T47D (cell line): ENCODE data around the gene AATF.
A peak's percentile ranks its signal among the peaks of the same experiment; 100 is the strongest.

ENCODE experiments used
- DNase-seq, 2 experiments: peaks; one replicate each; pipeline versions ENCODE4 v3.0.0 to v3.0.0-alpha.2; 2011 to 2012; ENCODE audit warnings: low read depth in 1 of 2, low spot score in 1 of 2
- JUND ChIP-seq: IDR thresholded peaks from 2 replicates; pipeline ENCODE4 v1.6.1; 2012; ENCODE audit warnings: low read depth
- in situ Hi-C: cut with HindIII; loops from 2 replicates; pipeline ENCODE4 v1.10.0; 2016; ENCODE audit warnings: low sequenced_read_pairs, low pct_unique_long_range_greater_than_20kb

AATF gene

DNA sequence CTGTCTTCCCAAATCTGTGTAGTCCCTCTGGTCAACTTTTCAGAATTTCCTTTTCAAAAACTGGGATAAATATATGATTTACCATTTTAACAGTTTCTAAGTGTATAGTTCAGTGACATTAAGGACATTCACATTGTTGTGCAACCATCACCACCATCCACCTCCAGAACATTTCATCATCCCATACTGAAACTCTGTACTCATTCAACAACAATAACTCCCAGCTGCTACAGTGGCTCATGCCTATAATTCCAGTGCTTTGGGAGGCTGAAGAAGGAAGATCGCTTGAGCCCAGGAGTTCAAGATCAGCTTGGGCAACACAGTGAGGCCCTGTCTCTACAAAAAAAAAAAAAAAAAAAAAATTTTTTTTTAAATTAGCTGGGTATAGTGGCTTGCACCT lies 131.0 kb downstream of the AATF start:
- in situ Hi-C loops: no loop called here
- no peak for DNase-seq
- TF ChIP-seq JUND: no peak

- in situ Hi-C loops: no loop called here
- DNase-seq: no peak
- TF ChIP-seq JUND: no peak
These were observed 132.5 kb downstream of the AATF start for GRCh38 chr17:37081287-37081686.

DNA sequence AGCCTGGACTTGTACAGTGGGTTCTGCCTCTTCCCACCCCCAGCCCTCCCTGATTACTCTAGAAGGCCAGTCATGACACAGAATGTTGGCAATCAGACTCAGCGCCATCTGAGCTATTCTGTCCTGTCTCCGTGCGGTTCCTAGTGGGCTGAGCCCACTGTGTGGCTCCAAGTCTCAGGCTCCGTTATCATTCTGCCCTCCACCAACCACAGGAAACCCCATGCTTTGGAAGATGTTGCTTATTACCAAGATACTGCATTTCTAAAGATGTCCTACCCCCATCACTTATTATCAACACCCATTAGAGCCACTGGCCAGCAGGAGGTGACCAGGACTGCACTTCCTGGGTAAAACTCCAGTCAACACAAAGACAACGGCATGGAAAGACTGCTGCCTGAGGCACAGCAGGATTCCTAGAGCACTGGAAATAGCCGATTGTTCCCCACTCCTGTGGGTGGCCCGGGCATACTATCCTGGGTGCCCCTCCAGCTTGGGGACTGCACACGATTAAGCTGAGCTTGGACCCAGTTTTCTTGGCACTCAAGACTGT lies 133.6 kb downstream of the AATF start:
- in situ Hi-C loops: no loop called here
- TF ChIP-seq JUND: no peak
- DNase-seq: no peak

DNA sequence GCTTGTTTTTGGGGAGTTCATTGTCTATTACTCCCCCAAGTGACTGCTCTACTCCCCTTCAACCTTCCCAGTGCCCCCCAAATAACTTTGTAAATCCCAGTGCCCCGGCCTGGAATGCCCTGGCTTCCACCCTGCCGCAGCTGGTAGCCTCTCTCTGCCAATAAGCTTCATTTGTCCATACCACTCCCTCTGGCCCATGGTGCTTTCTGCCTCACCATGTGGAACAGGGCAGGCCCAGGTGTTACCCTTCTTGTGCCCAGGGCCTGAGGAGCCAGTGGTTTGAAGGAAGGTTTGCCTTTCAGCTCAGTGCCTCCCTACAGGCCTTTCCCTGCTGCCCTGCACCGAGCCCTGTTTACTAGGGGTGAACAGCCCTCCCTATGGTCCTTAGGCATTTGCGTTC lies 134.2 kb downstream of the AATF start:
- DNase-seq: no peak

DNA sequence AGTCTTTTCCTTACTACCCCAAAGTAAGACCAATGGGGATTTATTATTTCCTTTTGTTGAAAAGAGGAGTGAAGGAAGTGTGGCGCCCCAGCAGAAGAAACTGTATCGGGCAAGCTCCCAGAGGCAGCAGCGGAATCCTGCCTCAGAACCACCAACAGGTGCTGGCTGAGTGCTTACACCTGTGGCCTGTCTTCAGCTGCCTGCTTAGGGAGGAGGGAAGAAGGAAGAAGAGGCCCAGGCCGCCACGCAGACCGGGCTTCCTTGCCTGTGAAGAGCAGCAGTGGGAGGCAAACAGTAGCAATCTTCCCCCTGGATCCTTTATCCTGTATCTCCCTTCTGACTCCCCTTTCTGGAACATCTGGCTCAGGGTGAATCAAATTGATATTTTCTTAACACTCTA lies 134.7 kb downstream of the AATF start:
- DNase-seq: no peak
- no peak for TF ChIP-seq JUND
- in situ Hi-C loops: no loop called here

More for the DNA sequence above, 134.2 kb downstream of the AATF start:
- in situ Hi-C loops: no loop called here
- TF ChIP-seq JUND: no peak

DNA sequence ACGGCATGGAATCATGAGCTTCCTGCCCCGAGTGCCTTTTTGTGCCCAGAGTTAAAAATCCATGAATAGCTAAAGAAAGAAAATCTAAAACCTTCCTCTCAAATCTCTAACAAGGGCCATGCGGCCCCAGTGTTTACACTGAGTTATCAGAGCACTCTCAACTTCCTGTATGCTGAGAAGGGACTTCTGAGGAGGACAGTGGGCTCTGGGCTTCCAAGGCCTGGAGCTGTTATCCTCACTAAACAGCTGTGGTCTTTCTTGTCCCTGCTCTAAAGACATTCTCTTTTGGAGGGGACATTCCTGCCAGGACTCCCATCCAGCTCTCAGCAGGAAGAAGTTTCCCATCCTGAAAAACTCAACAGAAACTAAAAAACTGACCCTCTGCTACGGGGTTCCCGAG lies 135.6 kb downstream of the AATF start:
- in situ Hi-C loops: no loop called here
- no peak for TF ChIP-seq JUND
- DNase-seq: no peak

DNA sequence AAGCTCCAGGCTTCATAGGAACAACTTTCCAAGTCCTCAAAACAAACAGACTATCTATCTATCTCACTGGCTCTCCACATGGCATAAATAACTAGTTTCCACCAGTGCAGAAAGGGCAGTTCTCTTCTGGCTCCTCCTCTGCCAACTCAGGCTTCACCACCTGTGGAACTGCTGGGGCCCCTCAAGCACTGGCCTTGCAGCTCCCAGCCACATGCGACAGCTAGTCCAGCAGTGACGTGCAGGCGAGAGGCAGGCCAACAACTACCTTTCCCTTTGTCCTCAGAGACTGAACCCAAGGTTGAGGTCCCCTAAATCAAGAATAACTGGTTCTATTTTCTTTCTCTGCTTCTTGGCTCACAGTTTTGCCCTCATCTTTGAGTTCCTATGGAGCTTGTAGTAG lies 137.6 kb downstream of the AATF start:
- in situ Hi-C loops: no loop called here
- no peak for DNase-seq
- TF ChIP-seq JUND: no peak

- no peak for TF ChIP-seq JUND
- no peak for DNase-seq
- in situ Hi-C loops: no loop called here
These were observed 138.2 kb downstream of the AATF start for GRCh38 chr17:37086948-37087347.

DNA sequence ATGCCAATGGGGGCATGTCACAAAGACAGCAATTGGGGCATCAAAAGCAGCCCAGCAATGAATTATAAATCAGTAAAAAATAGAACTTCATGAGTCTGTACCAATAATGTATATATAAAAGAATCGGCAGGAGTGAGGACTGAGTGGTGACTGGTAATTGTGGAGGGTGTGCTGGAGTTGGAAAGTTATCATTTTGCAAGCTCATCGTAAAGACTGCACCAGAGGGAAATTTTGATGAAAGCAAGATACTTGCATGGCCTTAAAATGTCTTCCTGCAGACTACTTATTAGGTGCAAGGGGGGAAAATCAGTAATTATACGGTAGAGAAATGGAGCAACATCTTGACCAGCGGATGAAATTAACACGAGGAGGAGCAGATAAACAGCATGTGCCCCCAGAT lies 138.9 kb downstream of the AATF start:
- in situ Hi-C loops: no loop called here
- no peak for TF ChIP-seq JUND
- DNase-seq: no peak

GRCh38 chr17:37088459-37088858 lies 139.7 kb downstream of the AATF start:
- DNase-seq: no peak
- in situ Hi-C loops: no loop called here
- no peak for TF ChIP-seq JUND

DNA sequence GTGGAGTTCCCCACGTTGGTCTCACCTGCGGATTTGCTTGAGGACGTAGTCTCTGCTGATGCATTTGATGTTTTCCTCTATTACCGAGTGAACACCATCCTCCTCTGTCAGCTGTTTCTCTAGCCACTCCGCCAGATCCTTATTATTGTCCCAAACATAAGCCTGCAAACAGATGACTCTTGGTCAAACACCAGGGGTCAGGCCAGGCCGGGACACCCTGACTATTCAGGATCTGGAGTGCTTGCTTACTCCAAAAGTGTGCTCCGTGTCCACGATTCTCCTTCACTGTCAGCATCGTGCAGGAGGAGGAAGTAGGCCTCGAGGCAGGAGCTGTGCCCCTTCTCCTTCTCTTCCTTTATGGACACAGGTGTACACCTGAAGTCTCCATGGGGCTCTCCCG lies 140.2 kb downstream of the AATF start:
- peak in 1 of 2 experiments; percentile 23 for DNase-seq
- in situ Hi-C loops: no loop called here
- TF ChIP-seq JUND: no peak

DNA sequence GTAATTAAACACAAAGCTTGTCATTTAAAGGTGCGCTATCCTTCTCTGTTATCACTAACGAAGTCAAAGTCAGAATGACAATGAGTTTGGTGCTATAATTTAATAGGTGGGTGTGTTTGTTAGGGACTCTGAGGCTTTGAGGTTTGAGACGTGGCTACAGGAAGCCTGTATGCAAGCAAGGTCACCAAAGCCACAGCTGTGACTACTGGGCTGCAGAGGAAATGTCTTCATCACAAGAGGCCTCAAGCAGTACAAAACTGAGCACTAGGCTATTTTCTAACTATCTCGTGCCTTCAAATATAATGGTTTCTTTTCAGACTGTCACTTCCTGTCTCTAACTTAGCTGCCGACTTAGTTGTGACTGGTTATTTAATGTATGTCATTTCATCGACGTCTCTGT lies 141.2 kb downstream of the AATF start:
- DNase-seq: no peak
- in situ Hi-C loops: no loop called here
- no peak for TF ChIP-seq JUND

GRCh38 chr17:37090941-37091340 lies 142.2 kb downstream of the AATF start:
- no peak for DNase-seq
- TF ChIP-seq JUND: no peak
- in situ Hi-C loops: no loop called here

GRCh38 chr17:37092071-37092470 lies 143.3 kb downstream of the AATF start:
- in situ Hi-C loops: no loop called here
- DNase-seq: no peak
- TF ChIP-seq JUND: no peak
